T-helper 2 cell treated with Interferon-gamma antibody and Interleukin-4, amounts not matched to agents 5 μg/mL and 100 μg/mL, for 36 hours (primary cell): ENCODE measurements around the gene ITGB1BP1.

Experiments
- DNase-seq: peaks from one replicate; pipeline ENCODE4 v3.0.0; 2021; ENCODE audit warnings: low spot score
- H3K27ac Mint-ChIP-seq: one replicate; pipeline ENCODE4 v1.8.0; 2021; ENCODE audit warnings: mild to moderate bottlenecking, mixed read lengths
- H3K27me3 Mint-ChIP-seq: one replicate; pipeline ENCODE4 v1.8.0; 2021; ENCODE audit warnings: low read depth, mixed read lengths
- H3K36me3 Mint-ChIP-seq: one replicate; pipeline ENCODE4 v1.8.0; 2021; ENCODE audit warnings: low read depth, mixed read lengths
- H3K4me1 Mint-ChIP-seq: one replicate; pipeline ENCODE4 v1.8.0; 2021; ENCODE audit warnings: low read depth, mixed read lengths
- H3K4me3 Mint-ChIP-seq: one replicate; pipeline ENCODE4 v1.8.0; 2022; ENCODE audit warnings: mild to moderate bottlenecking, moderate library complexity, mixed read lengths
- H3K9me3 Mint-ChIP-seq: one replicate; pipeline ENCODE4 v1.8.0; 2021; ENCODE audit warnings: mixed read lengths

ITGB1BP1 gene, protein sequence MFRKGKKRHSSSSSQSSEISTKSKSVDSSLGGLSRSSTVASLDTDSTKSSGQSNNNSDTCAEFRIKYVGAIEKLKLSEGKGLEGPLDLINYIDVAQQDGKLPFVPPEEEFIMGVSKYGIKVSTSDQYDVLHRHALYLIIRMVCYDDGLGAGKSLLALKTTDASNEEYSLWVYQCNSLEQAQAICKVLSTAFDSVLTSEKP

GRCh38 chr2:9423100-9423921 lies at the start of gene ITGB1BP1, which contains the start of gene CPSF3:
ITGB1BP1 (minus strand) TSS chr2:9423528; CDS start chr2:9418697, 4,831 bp downstream.
CPSF3 (plus strand) TSS chr2:9423654; CDS start chr2:9423774, 120 bp downstream.
- Mint-ChIP-seq H3K4me1 (peaks cover 34% of the 10 kb centered on the region), H3K9me3 (no peaks in the 10 kb centered on the region), H3K27ac (peak within 1 kb of the TSS; percentile 94), H3K27me3 (no peaks in the 10 kb centered on the region), H3K36me3 (peaks cover 25% of the 10 kb centered on the region), H3K4me3 (peak within 1 kb of the TSS; percentile 86)
- DNase-seq, result peak; percentile 98

DNA sequence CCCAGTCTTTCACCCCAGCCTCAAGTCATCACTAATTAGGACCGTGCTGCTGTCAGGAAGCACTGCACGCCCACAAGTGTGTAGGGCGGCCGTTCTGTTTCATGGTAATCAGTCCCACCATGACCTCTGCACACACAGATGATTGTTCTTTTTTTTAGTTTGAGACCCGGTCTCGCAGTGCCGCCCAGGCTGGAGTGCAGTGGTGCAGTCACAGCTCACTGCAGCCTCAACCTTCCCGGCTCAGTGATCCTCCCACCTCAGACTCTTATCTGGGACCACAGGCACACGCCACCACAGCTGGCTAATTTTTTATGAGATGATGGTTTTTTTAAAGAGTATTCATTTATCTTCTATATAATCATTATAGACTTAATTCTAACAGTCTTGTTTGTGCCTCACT lies 49.2 kb upstream of the ITGB1BP1 start:
- peak overlapping the region; percentile 79 for H3K4me3 Mint-ChIP-seq
- peaks cover 45% of the 10 kb centered on the region for H3K36me3 Mint-ChIP-seq
- H3K4me1 Mint-ChIP-seq, result peaks cover 20% of the 10 kb centered on the region
- no peak for DNase-seq
- peaks cover 5% of the 10 kb centered on the region for H3K9me3 Mint-ChIP-seq
- H3K27ac Mint-ChIP-seq, result peak overlapping the region; percentile 45
- no peaks in the 10 kb centered on the region for H3K27me3 Mint-ChIP-seq

DNA sequence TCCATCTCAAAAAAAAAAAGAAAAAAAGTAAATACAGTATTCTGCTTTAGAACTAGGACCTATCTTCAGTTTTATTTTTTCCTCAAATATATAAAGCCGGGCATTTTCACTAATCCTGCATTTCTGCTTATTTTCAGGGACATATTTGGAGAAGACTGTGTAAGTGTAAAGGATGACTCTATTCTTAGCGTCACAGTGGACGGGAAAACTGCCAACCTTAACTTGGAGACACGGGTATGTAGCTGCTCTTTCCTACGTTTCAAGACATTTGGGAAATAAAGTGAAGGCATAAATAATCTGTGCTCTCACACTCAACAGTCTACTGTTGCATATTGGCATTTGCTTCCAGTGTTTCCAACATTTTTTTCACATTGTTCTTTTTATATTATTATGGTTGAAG lies 47.9 kb upstream of the ITGB1BP1 start:
- Mint-ChIP-seq H3K27ac (no peak overlapping the region), H3K4me1 (peaks cover 11% of the 10 kb centered on the region), H3K27me3 (no peaks in the 10 kb centered on the region), H3K4me3 (no peak overlapping the region), H3K36me3 (peaks cover 38% of the 10 kb centered on the region), H3K9me3 (peaks cover 4% of the 10 kb centered on the region)
- no peak for DNase-seq

DNA sequence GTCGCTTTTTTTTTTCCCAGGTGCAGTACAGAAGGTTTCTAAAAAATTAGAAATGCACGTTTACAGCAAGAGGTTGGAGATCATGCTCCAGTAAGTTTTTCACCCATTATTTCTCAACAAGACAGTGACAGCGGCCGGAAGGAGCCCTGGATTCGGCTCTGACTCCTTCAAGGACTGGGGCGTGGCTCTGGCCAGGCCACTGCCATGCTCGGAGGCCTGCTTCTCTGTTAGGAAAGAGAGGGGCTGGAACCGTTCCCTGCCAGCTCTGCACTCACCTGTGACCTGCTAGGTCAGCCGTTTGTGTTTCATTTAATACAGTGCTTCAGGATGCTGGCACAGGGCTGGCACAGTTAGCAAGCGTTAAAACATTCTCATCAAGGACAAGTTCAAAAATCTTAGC lies 44.4 kb upstream of the ITGB1BP1 start:
- Mint-ChIP-seq H3K4me1 (peaks cover 5% of the 10 kb centered on the region), H3K4me3 (no peak overlapping the region), H3K27ac (no peak overlapping the region), H3K27me3 (no peaks in the 10 kb centered on the region), H3K36me3 (peaks cover 31% of the 10 kb centered on the region), H3K9me3 (no peaks in the 10 kb centered on the region)
- DNase-seq, result no peak

DNA sequence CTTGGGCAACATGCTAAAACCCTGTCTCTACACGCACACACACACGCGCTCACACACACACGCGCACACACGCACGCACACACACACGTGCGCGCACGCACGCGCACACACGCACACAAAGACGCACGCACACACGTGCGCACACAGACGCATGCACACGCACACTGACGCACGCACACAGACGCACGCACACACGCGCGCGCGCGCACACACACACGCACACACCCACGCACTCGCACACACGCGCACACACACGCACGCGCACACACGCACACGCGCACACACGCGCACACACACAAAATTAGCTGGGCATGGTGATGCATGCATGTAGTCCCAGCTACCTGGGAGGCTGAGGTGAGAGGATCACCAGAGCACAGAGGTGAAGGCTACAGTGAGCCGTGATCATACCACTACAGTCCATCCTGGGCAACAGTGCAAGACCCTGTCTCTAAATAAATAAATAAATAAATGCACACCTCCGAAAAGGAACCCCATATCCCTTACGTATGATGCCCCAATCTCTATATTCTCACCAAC lies 42.9 kb upstream of the ITGB1BP1 start:
- no peak for DNase-seq
- peaks cover 5% of the 10 kb centered on the region for H3K4me1 Mint-ChIP-seq
- H3K27me3 Mint-ChIP-seq, result no peaks in the 10 kb centered on the region
- no peak overlapping the region for H3K27ac Mint-ChIP-seq
- peaks cover 27% of the 10 kb centered on the region for H3K36me3 Mint-ChIP-seq
- H3K9me3 Mint-ChIP-seq, result no peaks in the 10 kb centered on the region
- H3K4me3 Mint-ChIP-seq, result no peak overlapping the region

- Mint-ChIP-seq H3K27ac (no peak overlapping the region), H3K9me3 (no peaks in the 10 kb centered on the region), H3K4me3 (no peak overlapping the region), H3K27me3 (no peaks in the 10 kb centered on the region), H3K4me1 (peaks cover 5% of the 10 kb centered on the region), H3K36me3 (peaks cover 26% of the 10 kb centered on the region)
- DNase-seq, result no peak
Measured at GRCh38 chr2:9465170-9465569, 41.8 kb upstream of the ITGB1BP1 start.

- no peak for DNase-seq
- no peaks in the 10 kb centered on the region for H3K9me3 Mint-ChIP-seq
- no peaks in the 10 kb centered on the region for H3K27me3 Mint-ChIP-seq
- peaks cover 5% of the 10 kb centered on the region for H3K4me1 Mint-ChIP-seq
- no peak overlapping the region for H3K27ac Mint-ChIP-seq
- H3K36me3 Mint-ChIP-seq, result peaks cover 28% of the 10 kb centered on the region
- H3K4me3 Mint-ChIP-seq, result no peak overlapping the region
Measured at GRCh38 chr2:9463698-9464034, 40.3 kb upstream of the ITGB1BP1 start.

DNA sequence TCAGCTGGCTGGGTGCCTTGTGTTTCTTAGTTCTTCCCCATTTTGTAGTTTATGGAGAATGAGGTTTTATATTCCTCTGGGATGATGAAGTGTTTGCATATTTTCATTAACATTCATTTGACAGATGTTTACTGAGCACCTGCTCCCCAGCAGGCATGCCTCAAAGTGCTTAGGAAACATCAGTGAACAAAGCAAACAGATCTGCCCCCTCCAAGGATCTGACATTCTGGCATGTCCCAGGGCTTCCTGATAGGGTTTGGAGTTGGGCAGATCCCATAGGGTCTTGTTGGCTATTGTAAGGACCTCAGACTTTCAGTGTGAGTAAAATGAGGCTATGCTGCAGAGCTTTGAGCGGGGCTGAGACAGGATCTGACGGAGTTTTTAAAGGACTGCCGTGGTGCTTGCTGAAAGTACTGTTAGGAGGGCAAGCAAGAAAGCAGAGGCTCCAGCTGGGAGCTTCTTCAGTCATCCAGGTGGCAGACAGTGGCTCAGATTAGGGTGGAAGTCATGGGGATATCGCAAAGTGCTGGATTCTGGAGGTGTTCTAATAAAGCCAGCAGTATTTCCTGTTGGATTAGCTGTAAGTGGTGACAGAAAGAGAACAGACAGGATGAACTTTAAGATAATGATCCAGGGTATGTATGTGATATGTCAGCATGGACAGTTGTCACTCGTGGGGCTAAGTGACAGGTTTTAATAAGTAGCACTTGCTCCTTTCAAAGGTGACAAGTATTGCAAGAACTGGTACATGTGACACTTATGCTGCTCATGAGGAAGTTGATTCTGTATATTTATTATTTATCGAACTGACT lies 39.8 kb upstream of the ITGB1BP1 start:
- H3K36me3 Mint-ChIP-seq, result peaks cover 28% of the 10 kb centered on the region
- H3K27ac Mint-ChIP-seq, result no peak overlapping the region
- H3K4me3 Mint-ChIP-seq, result no peak overlapping the region
- no peaks in the 10 kb centered on the region for H3K27me3 Mint-ChIP-seq
- H3K9me3 Mint-ChIP-seq, result no peaks in the 10 kb centered on the region
- peaks cover 5% of the 10 kb centered on the region for H3K4me1 Mint-ChIP-seq
- no peak for DNase-seq

GRCh38 chr2:9462313-9462712 lies 39.0 kb upstream of the ITGB1BP1 start:
- Mint-ChIP-seq H3K36me3 (peaks cover 28% of the 10 kb centered on the region), H3K4me1 (peaks cover 5% of the 10 kb centered on the region), H3K27ac (no peak overlapping the region), H3K4me3 (no peak overlapping the region), H3K27me3 (no peaks in the 10 kb centered on the region), H3K9me3 (no peaks in the 10 kb centered on the region)
- no peak for DNase-seq

GRCh38 chr2:9461079-9461478 lies 37.8 kb upstream of the ITGB1BP1 start:
- no peak overlapping the region for H3K27ac Mint-ChIP-seq
- H3K9me3 Mint-ChIP-seq, result no peaks in the 10 kb centered on the region
- H3K4me3 Mint-ChIP-seq, result no peak overlapping the region
- H3K36me3 Mint-ChIP-seq, result peaks cover 25% of the 10 kb centered on the region
- DNase-seq, result no peak
- H3K27me3 Mint-ChIP-seq, result no peaks in the 10 kb centered on the region
- H3K4me1 Mint-ChIP-seq, result peaks cover 5% of the 10 kb centered on the region

DNA sequence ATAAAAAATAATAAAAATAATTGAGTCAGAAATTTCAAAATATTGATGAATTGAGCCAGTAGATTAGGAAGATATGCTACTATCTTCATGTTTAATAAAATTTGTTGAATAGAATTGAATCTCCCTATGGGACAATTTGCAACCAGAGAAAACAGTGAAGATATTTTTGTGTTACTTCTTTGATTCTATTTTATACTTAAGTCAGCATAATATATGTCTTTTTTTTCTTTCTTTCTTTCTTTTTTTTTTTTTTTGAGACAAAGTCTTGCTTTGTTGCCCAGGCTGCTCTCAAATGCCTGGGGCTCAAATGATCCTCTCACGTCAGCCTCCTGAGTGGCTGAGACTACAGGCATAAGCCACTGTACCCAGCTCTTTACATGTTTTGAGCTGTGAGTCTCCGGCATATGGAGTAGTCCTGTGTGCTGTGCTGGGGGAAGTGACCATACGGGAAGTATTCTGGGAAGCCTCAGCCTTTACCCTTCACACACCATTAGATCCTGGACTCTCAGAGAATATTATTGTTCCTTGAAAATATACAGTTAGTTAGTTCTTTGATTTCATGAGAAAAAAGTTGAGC lies 37.2 kb upstream of the ITGB1BP1 start:
- H3K4me1 Mint-ChIP-seq, result peaks cover 5% of the 10 kb centered on the region
- H3K36me3 Mint-ChIP-seq, result peaks cover 21% of the 10 kb centered on the region
- H3K4me3 Mint-ChIP-seq, result no peak overlapping the region
- no peaks in the 10 kb centered on the region for H3K9me3 Mint-ChIP-seq
- no peaks in the 10 kb centered on the region for H3K27me3 Mint-ChIP-seq
- DNase-seq, result no peak
- H3K27ac Mint-ChIP-seq, result no peak overlapping the region

- H3K9me3 Mint-ChIP-seq, result no peaks in the 10 kb centered on the region
- H3K36me3 Mint-ChIP-seq, result peaks cover 31% of the 10 kb centered on the region
- no peak for DNase-seq
- H3K27ac Mint-ChIP-seq, result no peak overlapping the region
- H3K4me1 Mint-ChIP-seq, result no peaks in the 10 kb centered on the region
- no peaks in the 10 kb centered on the region for H3K27me3 Mint-ChIP-seq
- H3K4me3 Mint-ChIP-seq, result no peak overlapping the region
Measured at GRCh38 chr2:9451231-9451630, 27.9 kb upstream of the ITGB1BP1 start.

DNA sequence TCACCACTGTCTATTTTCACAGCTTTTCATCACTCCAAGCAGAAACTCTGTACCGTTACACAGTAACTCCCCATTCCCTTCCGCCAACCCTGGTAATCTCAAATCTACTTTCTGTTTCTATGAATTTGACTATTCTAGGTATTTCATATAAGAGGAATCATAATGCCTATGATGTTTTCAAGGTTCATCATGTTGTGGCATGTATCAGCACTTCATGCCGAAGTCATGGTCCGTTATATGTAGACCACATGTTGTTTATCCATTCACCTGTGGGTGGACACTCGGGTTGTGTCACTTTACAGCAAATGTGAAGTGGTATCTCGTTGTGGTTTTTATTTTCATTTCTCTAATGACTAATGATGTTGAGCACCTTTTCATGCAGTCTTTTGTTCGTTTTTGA lies 21.8 kb upstream of the ITGB1BP1 start:
- H3K4me3 Mint-ChIP-seq, result peak overlapping the region; percentile 30
- no peaks in the 10 kb centered on the region for H3K27me3 Mint-ChIP-seq
- no peaks in the 10 kb centered on the region for H3K9me3 Mint-ChIP-seq
- no peak for DNase-seq
- H3K36me3 Mint-ChIP-seq, result peaks cover 39% of the 10 kb centered on the region
- H3K4me1 Mint-ChIP-seq, result peaks cover 10% of the 10 kb centered on the region
- H3K27ac Mint-ChIP-seq, result peak overlapping the region; percentile 80
